HFF-Myc (cell line): ENCODE data around the gene CHD6.
A peak's percentile ranks its signal among the peaks of the same experiment; 100 is the strongest.

ENCODE experiments used
- DNase-seq: peaks from one replicate; pipeline ENCODE4 v3.0.0-alpha.2; 2011; ENCODE audit warnings: low read depth; ENCODE audit errors: extremely low read depth
- H3K4me3 ChIP-seq: replicated peaks from 2 replicates; pipeline ENCODE4 v1.5.1; 2011; ENCODE audit warnings: low read depth, mild to moderate bottlenecking, control low read depth, low read length
- CTCF ChIP-seq: IDR thresholded peaks from 2 replicates; pipeline ENCODE4 v1.5.1; 2012; ENCODE audit warnings: mild to moderate bottlenecking, low read depth, low read length, control low read depth; ENCODE audit errors: missing control alignments

Gene CHD6

GRCh38 chr20:41412324-41413120 lies 205.7 kb downstream of the CHD6 start:
- no peak for TF ChIP-seq CTCF
- no peak for DNase-seq
- no peak overlapping the region for H3K4me3 ChIP-seq

- peak; percentile 28 for TF ChIP-seq CTCF
- no peak for DNase-seq
- H3K4me3 ChIP-seq: no peak overlapping the region
Measured at GRCh38 chr20:41411391-41411847, 206.8 kb downstream of the CHD6 start.

- TF ChIP-seq CTCF: no peak
- no peak overlapping the region for H3K4me3 ChIP-seq
- DNase-seq: no peak
Measured at GRCh38 chr20:41408986-41409385, 209.2 kb downstream of the CHD6 start.

- TF ChIP-seq CTCF: no peak
- H3K4me3 ChIP-seq: no peak overlapping the region
- DNase-seq: no peak
Measured at GRCh38 chr20:41408156-41408794, 209.9 kb downstream of the CHD6 start.

- TF ChIP-seq CTCF: no peak
- no peak for DNase-seq
- no peak overlapping the region for H3K4me3 ChIP-seq
Measured at GRCh38 chr20:41407607-41408006, 210.6 kb downstream of the CHD6 start.

- DNase-seq: no peak
- H3K4me3 ChIP-seq: no peak overlapping the region
- no peak for TF ChIP-seq CTCF
Measured at GRCh38 chr20:41406896-41407444, 211.2 kb downstream of the CHD6 start.
